GM19395 (cell line): ENCODE measurements around the gene RRBP1.

ENCODE experiments used
- ATAC-seq: cut with Tn5 transposase; IDR thresholded peaks from one replicate; pipeline ENCODE4 v1.9.1; 2021; ENCODE audit warnings: mild to moderate bottlenecking, moderate library complexity; ENCODE audit not compliant: unreplicated experiment

RRBP1 gene

DNA sequence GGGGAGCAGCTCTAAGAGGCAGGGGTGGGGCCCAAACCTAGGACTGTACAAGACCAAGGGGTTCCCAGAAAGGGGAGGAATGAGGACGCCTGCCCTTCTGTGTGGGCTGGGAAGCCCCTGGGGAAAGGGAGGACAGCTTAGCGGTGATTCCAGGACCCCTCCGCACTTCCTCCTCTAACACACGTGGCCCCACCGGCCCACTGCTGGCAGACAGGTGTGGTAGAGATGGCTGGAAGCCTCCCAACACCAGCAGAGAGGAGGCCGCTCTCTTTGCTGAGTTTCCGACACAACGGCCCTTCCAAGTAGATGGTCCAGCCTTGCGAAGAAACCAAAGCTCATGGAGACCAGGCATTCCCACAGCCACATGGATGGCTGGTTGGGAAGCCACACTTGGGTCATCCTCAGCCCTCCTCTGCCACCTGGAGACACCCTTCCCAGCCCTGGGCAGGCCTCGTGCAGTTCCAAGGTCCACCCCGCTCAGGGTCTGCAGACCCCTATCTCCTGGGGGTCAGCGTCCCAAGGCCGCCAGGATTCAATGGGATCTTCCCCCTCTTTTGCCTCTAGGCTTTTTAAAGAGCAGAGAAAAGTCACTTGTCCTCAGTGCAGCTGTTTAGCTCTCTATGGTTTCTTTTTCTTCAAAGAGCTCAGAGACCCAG lies 43.9 kb downstream of the RRBP1 start:
- no peak for ATAC-seq

DNA sequence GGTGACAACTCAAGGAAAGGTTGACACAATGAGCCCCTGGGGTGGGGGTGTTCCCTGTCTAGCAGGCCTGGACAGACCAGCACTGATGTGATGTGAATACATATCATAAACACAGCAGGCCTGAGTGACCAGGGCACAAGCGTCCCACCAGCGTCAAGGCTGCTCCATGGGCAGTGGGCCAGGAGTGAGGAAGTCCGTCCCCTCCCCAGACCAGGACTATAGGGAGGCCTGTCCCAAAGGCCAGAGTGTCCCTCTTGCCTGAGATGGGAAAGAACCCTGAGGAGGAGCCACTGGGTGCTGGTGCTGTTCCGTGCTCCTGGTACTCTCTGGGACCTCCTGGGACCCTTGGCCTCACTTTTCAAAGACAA lies 44.6 kb downstream of the RRBP1 start:
- no peak for ATAC-seq

DNA sequence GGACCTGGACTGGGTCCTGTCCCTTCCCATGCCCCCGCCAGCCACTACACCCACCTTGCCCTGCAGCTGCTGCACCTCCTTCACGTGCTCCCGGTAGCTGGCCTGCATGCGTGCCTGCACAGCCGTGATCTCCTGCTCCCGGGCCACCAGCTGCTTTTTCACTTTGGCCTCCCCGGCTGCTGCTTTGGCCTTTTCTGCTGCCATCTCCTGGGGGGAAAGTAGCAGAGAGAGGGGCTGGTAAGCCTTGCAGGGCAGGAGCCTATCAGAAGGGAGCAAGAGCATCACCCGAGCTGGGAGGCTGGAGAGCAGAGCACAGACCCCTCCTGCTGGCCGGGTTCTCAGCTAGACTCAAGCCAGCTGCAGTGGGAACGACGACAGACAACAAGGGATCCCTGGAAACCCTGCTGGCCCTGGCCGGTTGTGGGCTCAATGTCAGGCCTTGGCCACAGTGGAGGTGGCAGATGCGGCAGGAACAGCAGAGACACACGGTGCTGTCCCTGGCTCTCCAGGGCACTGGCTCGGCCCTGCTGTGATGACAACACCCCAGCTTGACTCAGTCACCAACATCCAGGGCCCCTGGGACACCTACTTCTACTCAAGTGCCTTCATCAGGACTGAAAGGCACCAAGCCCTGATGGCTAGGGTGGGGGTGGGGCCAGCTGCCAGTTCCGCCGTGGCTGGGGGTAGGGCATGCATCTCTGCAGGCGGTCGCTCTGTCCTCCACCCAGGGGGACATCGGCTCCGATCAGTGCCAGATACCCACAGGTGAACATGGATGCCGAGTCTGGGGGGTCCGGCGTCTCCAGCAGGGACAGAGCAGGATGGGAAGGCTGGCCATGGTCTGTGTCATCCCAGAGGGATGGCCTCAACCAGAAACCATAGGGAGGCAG lies 45.3 kb downstream of the RRBP1 start:
- ATAC-seq, result no peak

DNA sequence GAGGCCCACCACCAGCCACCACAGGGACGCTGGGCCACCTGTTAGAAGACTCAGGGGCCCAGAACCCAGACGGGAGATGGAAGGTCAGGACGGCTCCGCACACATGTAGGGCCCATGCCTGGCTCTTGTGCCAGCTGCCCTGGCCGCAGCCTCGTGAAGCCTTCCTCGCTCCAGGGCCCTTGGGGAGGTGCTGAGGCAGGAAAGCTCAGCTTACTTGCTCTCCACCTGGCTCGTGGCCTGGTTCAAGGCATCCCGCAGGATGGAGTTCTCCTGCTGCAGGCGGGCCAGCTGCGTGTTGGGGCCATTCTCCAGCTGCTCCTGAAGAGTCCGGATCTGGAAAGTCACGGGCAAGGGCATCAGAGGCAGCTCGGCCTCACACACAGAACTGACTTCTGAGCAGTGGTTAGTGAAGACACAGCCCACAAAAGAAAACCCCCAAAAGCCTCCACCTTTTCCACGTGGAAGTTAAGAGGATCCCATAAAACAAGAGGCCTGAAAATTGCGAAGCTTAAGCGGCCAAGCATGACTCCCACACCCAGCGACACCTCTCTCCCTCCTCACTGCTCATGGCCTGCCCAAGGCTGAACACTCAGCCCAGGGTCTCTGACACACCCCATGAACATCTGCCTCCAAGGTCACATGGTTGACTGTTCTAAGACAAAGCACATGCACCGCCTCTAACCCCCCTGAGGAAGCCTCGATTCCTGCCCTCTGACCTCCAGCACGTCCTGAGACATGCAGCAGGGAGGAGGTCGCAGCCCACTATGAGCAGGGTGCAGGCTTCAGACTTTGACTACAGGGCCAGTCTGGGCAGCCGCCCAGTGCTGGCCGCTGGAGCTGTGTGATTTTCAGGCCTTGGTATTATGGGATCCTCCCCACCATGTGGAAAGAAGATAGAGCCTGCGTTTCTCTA lies 46.5 kb downstream of the RRBP1 start:
- ATAC-seq, result no peak

DNA sequence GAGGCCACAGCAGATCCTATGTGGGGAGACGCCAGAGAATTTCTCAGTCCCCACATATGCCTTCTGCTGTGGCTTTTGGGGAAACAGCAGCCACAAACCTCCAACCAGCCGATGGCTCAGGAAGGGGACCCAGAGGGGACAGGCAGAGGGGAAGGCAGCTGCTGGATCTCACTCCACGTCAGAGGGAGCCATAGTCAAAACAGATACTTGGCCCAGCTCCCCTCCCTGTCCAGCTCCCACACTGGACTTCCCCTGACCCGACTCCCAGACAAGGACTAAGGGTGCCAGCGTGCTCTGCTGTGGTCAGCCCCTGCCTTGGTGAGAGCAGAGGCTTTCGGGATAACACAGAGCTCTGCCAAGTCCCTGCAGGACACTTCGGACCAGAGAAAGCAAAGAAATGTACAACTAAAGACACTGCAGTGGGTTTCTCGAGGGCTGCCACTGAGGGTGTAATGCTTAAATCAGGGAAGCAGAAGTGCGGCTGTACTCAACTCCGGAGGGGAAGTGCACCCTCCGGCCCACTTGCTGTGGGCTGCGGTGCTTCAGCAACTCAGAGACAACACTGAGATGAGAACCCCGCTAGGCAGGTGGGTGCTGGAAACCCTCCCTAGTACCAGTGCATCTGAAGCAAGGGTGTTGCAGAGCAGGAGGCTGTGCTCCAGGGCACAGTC lies 47.2 kb downstream of the RRBP1 start:
- ATAC-seq, result no peak

DNA sequence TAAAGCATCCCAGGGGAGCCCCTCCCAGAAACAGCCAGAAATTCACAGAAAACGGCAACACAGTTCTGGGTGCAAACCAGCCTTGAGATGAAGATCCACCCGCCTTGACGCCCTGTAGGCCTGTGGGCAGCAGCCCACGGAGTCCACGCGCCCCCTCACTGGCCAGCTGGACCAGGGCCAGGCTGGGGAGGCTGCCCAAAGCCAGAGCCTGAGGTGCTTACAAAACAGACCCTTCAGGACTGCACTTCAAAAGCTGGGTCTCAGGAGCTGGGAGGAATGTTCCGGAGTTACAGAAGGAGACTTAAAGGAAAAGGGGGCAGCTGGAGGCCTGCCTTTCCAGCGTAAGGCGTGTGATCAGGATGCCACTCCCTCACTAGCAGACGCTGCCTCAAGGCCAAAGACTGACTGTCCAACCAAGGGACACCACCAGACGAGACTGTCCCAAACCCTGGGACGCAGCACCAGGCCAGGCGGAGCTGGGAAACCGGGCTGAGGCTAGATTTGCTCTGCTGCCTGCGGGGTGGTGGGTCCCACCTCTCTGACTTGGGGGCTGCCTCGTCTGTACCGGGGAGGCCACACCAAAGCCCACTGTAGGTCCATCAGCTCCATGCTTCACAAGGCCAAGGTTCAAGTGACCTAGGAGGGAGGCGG lies 48.1 kb downstream of the RRBP1 start:
- ATAC-seq, result no peak

DNA sequence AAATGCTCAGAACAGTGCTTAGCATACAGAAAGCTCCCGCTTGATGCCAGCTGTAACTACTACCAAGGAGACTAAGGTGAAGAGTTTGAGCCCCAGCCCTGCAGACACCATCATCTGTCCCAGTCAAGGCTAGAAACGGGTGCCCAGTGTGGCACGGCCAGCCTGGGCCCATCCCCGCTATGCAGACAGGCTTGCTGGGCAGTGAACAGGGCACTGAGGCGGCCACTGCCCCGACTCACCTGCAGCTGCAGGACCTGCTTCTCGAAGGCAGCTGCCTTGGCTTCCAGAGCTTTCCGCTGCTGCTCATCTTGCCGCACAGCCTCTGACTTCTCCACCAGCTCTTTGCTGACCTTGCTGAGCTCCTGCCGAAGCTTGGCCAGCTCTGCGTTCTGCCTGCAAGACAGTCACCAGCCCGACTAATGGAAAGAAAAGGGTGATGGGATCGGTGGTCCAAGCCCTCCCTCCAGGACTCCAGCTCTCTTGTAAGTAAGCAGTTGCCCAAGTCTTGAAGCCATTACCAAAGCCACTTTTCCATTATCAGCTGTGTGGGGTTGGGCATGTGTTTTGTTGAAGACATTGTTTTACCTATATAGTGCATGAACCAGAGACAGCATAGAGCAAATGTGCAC lies 48.7 kb downstream of the RRBP1 start:
- ATAC-seq, result no peak

DNA sequence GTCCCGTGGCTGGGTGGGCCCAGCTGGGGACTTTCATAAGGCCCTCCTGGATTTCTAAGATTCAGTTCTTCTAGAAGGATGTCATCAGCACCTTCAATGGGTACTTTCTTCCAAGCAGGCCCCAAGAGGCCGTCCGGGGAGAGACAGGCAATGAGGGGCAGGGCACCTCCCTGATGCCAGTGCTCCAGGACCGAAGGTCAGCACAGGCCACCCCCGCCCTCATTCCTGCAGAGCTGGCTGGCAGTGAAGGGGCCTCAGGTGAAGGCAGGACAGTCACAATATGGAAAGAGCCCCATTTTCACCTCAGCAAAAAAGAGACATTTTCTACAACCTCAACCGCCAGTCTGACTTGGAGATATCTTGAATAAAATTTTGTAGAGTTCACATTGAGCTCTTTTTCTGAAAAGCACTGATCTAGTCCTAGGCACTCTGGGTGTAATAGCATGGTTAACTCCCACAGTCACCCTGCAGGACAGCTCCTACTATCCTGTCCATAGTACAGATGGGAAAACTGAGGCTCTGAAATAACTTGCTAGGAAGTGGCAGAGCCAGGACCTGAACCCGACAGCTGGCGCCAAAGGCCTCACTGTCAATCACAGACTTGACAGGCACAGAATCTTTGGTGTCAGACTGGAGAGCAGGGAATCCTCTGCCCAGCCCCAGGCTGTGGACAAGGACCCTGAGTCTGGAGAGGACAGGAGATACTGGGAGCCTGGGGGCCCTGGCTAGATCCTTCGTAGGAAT lies 50.3 kb downstream of the RRBP1 start:
- ATAC-seq, result no peak

DNA sequence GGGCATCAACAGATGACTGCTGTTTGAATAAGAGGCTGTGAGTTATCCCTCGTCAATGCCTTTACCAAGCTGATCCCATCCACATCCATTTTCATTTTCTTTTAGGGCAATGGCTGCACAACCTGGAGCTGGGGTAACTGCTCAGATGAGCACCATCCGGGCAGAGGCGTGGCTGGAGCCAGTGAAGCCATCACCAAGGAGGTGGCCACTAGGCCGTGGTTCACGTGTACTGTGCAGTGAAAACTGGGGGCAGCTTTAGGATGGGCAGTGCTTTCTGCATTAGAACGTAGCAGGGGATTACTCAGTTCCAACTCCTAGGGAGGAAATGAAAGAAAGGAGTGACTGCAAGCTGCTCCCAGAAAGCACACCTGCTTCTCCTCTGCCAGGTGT lies 51.2 kb downstream of the RRBP1 start:
- no peak for ATAC-seq

DNA sequence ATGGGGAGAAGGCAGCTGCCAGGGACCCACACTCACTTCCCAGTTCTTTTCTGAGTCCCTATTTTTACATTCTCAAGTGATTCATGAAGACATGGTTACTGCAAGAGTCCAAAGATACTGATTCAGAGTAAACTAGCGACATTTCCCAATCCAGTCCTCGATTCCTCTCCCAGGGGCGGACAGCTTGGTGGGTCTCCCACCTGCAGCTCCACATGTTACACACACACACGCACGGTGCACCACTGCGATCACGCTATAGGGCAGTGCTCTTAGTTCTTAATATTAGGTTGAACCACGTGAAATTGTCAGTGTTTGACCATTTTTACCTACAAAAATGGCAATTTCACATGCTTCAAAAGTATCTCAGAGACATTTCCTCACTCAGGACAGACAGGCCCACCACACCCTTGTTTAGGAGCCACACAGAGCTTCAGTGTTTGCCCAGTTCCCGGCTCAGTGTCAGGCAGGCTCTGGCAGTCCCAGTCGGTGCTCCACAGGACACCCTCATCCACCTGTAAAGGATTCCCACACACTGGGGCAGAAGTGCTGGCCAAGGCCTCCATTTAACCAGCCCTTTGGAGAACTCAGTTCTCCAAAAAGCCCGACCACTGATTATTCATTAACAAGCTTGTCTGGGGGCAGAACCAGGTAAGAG lies 51.8 kb downstream of the RRBP1 start:
- no peak for ATAC-seq

DNA sequence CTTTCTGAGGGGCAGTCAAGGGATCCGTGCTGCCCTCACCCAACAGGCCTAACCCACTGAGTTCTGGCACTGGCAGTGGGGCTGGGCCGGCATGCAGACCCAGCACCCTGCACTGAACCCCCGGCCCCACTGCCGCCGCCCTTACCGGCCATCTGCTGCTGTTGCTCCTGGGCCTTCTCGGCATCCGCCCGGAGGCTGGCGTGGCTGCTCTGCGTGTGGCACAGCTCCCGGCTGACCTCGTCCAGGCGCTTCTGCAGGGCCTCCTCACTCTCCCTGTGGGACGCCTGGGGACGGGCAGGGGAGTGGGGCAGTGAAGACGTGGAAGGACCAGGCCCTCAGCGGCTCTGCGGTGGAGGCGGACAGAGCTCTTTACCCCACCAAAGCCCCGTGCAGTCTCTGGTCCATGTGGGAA lies 52.4 kb downstream of the RRBP1 start:
- no peak for ATAC-seq

DNA sequence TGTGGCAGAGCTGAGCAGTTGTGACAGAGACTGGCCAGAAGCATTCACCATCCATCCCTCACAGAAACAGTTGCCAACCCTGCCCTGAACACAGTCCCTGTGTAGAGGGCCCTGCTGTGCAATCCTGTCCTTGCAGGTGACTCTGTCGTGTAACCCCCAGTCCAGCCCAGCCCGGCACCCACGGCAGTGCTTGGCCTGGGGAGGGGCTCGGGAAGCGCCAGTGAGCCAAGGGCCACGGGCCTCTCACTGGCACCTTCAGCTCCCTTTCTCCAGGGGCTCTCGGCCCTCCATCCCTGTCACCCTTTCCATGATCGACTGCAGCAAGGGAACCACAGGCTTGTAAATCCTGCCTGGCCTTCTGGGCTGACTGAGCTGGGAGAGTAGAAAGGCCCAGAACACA lies 53.0 kb downstream of the RRBP1 start:
- no peak for ATAC-seq

DNA sequence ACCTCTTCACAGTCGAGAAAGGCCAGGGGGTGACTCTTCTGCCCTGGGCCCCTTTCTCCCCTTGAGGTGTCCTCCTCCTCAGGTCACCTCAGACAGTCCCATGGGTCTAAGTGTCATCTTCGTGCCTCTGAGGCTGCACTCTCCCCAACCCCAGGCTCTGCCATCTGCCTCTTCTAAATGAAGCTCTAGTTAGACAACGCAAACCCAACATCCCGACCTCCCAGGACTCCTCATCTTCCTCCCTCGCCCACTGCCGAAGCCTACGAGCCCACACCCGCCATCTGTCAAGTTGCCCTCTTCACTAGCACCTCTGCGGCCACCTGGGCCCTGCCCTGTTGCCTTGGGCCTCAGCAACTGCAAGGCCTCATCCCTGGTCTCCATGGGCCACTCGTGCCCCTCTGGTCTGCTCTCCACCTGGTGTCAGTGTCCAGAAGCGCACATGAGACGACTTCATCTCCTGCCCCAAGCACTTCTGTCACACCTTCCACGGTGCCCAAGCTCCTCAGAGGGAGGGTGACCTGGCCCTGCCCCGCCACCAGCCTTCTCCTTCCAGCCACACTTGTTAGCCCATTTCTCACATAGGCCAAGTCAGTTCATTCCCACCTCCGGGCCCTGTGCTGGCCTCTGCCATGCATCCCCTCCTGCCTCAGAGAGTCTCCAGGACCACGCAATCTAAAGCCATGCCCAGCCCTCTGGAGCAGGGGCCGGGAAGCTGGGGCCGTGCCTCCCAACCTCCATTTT lies 53.8 kb downstream of the RRBP1 start:
- ATAC-seq, result no peak

DNA sequence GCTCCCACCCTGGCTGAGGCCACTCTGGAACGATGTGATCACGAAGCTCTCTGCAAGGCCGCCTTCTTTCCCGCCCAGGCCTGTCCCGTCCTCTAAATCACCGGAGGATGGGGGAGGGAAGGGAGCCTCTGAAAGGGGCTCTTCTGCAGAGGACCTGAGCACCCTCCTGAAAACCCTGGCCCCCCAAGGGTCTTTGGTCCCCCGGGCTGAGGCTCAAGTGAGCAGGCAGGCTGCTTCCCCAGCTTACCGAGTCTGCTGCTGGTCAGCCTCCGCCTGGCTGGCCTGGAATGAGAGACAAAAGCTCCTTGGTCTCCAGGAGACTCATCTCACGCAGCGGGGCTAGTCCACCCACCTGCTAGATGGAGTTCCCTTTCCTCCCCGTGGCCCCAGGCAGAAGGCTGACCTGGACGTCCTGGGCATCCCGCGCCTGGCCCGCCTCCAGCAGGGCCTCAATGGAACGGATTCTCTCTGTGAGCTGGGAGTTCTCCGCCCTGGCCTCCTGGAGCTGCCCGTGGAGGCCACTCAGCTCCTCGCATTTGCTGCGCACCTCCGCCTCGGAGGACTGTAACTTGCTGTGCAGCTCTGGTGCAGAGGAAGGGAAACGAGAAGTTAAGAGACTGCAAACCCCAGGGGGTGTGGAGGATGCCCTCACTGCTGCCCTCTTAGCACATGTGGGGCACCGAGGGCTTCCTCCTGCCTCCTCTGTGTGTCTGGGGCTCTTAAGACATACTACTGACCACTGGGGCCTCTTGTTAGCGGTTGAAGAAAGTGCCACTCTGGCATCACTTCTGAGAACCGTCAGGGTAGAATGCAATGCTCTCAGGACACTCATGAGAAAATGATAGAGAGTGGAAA lies 54.7 kb downstream of the RRBP1 start:
- ATAC-seq, result no peak

DNA sequence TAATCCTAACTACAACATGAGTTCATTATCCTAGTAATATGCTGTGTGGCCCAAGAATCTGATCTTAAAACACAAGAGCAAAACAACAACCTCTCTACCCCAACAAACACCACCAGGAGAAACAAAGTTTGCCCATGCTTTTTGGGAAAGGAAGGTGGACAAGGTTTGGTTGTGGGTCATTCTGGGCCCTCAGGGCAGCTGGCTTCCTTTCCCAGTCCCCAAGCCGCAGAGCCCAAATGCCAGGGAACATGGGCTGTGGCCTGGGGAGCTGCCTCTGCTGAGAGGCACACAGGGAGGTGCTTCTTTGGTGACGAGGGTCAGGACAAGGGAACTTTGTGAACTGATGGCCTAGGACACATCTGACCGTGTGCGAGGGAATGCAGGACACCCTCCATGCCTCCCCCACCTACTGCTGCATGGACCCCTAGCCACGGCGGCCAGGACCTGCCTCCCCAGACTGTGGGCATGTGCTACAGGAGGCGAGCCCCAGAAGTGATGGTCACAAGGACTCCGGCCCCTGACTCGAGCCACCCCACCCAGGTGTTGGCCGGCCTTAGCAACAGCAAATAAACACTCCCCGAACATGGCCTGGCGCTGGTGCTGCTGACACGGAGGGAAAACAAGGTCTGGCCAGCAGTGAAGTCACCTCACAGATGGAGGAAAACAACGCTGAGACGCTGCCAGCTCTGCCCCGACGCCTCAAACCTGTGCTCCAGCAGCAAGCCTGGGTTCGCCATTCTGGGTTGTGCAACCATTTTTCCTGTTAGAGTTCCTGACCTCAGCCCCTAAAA lies 55.6 kb downstream of the RRBP1 start:
- ATAC-seq, result no peak
